ENCODE results near the gene MAP3K14.
"Not testable (repeated sequence)": the region's sequence is repeated elsewhere in the genome, so short reads cannot be mapped to it uniquely, and the experiment has no call there.

MAP3K14 gene

DNA sequence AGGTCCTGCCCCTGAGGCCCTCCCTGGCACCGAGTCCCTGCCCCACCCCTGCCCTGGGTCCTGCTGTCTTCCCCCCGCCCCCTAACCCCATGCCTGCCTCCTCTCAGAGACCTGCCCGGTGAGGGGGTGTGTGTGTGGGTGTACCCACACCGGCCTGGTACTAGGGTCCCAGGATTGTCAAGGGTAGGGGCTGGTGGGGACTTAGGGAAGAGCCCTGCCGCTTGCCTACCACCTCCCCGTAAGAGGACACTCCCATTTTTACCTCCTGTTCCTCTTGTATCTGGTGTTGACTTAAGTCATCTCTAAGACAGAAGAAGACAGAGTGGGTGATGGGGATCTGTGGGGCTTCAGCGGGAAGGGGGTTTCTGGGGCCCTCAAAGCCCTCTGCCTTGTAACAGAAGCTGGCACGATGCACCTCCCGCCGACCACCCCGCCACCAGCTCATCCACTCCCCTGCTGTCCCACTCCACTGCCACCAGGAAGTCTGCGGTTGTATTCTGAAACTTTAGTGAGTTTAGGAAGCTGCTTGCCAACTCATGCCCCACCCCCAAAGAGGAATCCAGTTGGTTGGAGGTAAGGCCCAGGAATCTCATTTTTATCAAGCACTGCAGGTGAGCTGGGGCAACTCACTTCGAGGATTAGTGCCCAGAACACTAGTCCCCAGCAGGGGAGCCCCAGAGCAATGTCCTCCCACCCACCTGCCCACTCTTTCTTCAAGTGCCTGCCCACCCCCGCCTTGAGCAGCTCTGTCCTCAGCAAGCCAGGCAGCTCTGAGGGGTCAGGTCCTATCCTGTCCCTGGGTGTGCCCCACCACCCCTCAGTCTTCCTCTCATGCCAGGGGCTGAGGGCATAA is 60.5 kb downstream of the MAP3K14 start:
- Mint-ChIP-seq H3K36me3 (ENCODE audit: low read depth) (no peaks in the 10 kb centered on the region), H3K27me3 (no peaks in the 10 kb centered on the region), H3K27ac (peak overlapping the region; percentile 71), H3K9me3 (no peaks in the 10 kb centered on the region), H3K4me1 (ENCODE audit: low read depth) (peaks cover 56% of the 10 kb centered on the region), H3K4me3 (peak overlapping the region; percentile 40)

DNA sequence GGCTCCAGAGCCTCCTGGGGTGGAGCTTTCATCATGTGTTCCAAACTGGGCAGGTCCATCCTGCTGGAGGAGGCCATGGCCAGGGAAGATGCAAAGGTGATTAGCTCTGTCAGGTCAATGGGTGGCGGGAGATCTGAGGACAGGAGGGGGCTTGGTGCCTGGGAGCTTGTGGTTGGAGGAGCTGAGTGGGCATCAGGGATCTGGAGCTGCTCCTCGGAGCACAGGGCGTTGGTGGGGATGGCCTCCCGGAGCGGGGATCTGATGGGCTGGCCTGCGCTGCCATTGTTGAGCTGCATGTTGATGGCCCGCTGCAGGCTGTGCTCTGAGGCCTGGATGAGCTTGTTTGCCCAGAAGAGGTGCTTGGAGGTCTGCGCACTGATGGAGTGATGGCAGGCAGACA is 61.5 kb downstream of the MAP3K14 start:
- no peaks in the 10 kb centered on the region for H3K9me3 Mint-ChIP-seq
- no peak overlapping the region for H3K4me3 Mint-ChIP-seq
- H3K27me3 Mint-ChIP-seq: no peaks in the 10 kb centered on the region
- peaks cover 59% of the 10 kb centered on the region for H3K4me1 Mint-ChIP-seq (ENCODE audit: low read depth)
- no peak overlapping the region for H3K27ac Mint-ChIP-seq
- peaks cover 9% of the 10 kb centered on the region for H3K36me3 Mint-ChIP-seq (ENCODE audit: low read depth)

DNA sequence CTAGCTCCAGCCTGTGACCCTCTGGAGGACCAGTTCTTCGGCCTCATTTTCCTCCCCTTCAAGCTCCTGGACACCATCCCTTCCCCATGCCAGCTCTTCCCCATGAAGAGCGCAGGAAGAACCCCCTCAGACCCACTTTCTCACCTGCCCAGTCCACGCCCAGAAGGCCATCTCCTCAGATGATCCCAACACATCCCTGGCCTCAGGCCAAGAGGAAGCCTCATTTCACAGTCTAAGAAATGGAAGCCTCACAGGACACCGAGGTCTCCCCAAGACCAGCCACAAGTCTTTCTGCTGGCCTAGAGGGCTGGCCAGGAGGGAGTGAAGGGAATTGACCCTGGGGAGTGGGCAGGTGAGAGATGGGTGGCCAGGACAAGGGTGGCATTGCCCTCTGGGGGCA is 62.9 kb downstream of the MAP3K14 start:
- Mint-ChIP-seq H3K36me3 (ENCODE audit: low read depth) (peaks cover 17% of the 10 kb centered on the region), H3K4me1 (ENCODE audit: low read depth) (peaks cover 72% of the 10 kb centered on the region), H3K4me3 (no peak overlapping the region), H3K27me3 (no peaks in the 10 kb centered on the region), H3K27ac (peak overlapping the region; percentile 1), H3K9me3 (no peaks in the 10 kb centered on the region)

DNA sequence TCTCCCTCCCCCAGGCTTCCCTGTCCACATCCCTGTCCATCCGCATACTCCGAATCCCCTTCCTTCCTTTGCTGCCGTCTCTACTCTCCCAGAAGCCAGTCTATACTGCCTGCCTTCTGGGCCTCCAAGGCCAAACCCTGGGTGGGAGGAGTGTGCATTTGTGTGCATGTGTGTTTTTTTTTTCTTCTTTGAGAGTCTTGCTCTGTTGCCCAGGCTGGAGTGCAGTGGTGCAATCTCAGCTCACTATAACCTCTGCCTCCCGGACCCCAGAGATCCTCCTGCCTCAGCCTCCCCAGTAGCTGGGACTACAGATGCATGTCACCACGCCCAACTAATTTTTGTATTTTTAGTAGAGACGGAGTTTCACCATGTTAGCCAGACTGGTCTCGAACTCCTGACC is 63.6 kb downstream of the MAP3K14 start:
- H3K4me1 Mint-ChIP-seq (ENCODE audit: low read depth): peaks cover 77% of the 10 kb centered on the region
- H3K9me3 Mint-ChIP-seq, H3K4me3 Mint-ChIP-seq, H3K27me3 Mint-ChIP-seq: not testable (repeated sequence)
- peaks cover 17% of the 10 kb centered on the region for H3K36me3 Mint-ChIP-seq (ENCODE audit: low read depth)
- peak overlapping the region; percentile 73 for H3K27ac Mint-ChIP-seq

DNA sequence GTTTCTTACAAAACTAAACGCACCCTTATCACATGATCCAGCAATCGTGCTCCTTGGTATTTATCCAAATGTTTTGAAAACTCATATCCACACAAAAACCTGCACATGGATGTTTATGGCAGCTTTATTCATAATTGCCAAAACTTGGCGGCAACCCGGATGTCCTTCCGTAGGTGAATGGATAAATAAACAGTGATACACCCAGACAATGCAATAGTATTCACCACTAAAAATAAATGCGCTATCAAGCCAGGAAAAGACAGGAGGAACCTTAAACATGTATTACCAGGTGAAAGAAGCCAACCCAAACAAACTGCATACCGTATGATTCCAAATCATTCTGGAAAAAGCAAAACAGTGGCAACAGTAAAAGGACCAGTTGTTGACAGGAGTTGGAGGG is 64.9 kb downstream of the MAP3K14 start:
- Mint-ChIP-seq H3K4me3 (no peak overlapping the region), H3K4me1 (ENCODE audit: low read depth) (peaks cover 79% of the 10 kb centered on the region), H3K27ac (peak overlapping the region; percentile 73), H3K9me3 (no peaks in the 10 kb centered on the region), H3K36me3 (ENCODE audit: low read depth) (peaks cover 18% of the 10 kb centered on the region), H3K27me3 (no peaks in the 10 kb centered on the region)

DNA sequence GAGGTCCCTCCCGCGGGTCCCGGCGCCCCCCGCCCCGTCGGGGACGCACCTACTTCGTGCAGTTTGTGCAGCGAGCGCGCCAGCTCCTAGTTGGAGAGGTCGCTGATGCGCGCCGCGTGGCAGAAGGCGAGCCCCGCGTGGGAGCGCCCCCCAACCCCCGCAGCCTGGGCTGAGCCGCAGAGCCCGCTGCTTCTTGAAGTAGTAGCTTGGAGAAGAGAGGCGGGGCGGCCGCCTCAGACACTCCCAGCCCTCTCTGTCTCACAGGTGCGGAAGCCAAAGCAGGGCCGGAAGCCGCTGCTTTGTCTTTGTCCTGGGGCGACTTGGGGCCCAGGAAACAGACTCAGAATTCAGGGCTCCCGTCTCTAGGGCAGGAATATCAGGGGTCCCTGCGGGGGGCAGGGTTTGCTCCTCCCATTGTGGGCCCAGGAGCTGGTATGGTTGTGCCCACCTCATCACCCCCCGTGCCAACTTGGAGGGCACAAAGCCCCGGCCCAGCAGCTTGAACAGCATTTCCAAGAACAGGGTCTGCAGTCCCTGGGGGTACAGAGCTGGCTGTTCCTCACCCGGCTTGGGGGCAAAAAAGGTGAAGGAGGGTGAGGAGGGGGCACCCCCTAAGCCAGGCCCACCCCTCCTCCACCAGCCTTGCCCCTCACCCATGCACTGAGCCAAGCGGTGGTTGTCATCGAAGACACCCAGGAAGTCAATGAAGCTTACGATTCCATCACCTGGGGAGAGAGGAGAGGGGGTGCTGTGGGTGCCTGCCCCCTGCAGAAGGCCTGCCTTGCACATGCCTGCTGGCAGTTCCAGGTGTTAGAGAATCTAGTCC is 68.5 kb downstream of the MAP3K14 start:
- H3K36me3 Mint-ChIP-seq (ENCODE audit: low read depth): peaks cover 47% of the 10 kb centered on the region
- H3K4me3 Mint-ChIP-seq: peak overlapping the region; percentile 85
- H3K9me3 Mint-ChIP-seq: no peaks in the 10 kb centered on the region
- H3K27me3 Mint-ChIP-seq: no peaks in the 10 kb centered on the region
- H3K4me1 Mint-ChIP-seq (ENCODE audit: low read depth): peaks cover 61% of the 10 kb centered on the region
- H3K27ac Mint-ChIP-seq: peak overlapping the region; percentile 83

DNA sequence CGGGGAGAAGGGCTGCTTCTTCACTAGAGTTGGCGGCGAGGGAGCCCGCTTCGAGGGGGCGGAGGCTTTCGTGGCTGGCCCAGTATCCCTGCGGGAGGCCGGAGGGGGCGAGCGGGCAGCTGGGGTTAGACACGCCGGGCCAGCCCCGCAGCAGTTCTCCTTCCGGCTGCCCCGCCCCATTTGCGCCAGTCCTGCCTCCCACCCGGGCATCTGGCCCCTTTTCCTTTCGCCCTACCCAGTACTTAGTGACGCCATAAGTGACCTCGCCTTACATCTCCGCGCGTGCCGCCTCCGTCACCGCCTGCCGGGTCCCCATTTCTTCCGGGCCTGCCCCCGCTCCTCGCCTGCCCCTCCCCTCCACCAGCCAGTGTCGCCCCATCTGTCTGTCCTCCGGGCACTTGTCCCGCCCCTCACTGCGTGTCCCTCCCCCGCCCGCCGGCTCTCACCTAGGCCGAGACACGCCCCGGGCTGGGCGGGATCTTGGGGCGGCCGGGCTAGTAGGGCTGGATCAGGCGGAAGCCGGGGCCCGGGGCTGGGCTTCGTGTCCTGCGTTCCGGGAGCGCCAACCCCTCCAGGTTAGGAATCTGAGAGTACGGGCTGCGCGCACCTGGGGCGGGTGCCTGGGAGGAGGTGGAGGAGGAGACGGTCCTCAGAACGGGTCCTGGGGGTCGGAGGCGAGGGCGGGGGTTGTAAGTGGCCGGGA is 69.2 kb downstream of the MAP3K14 start:
- Mint-ChIP-seq H3K27ac (peak overlapping the region; percentile 85), H3K27me3 (no peaks in the 10 kb centered on the region), H3K4me1 (ENCODE audit: low read depth) (peaks cover 53% of the 10 kb centered on the region), H3K36me3 (ENCODE audit: low read depth) (peaks cover 55% of the 10 kb centered on the region), H3K9me3 (no peaks in the 10 kb centered on the region), H3K4me3 (peak overlapping the region; percentile 85)

DNA sequence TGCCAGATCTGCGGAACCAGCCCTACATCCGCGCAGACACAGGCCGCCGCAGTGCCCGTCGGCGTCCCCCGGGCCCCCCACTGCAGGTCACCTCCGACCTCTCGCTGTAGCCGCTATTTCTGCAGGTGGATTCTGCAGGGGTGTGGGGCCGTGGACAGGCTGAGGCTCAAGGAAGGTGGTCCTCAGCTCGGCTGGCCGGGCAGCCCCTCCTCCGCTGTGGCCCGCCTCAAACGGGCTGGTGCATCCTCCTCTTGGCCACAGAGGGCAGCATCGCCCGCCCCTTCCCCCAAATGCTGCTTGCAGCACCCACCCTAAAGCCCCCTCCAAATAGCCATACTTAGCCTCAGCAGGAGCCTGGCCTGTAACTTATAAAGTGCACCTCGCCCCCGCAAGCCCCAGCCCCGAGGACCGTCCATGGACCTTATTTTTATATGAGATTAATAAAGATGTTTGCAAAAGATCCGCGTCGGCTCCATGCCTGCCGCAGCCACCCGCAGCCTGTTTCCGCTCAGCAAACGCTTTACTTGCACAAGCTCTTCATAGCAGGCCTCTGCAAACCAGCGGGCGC is 69.9 kb downstream of the MAP3K14 start:
- no peaks in the 10 kb centered on the region for H3K9me3 Mint-ChIP-seq
- H3K36me3 Mint-ChIP-seq (ENCODE audit: low read depth): peaks cover 61% of the 10 kb centered on the region
- H3K4me1 Mint-ChIP-seq (ENCODE audit: low read depth): peaks cover 47% of the 10 kb centered on the region
- peak overlapping the region; percentile 85 for H3K4me3 Mint-ChIP-seq
- no peaks in the 10 kb centered on the region for H3K27me3 Mint-ChIP-seq
- peak overlapping the region; percentile 74 for H3K27ac Mint-ChIP-seq

DNA sequence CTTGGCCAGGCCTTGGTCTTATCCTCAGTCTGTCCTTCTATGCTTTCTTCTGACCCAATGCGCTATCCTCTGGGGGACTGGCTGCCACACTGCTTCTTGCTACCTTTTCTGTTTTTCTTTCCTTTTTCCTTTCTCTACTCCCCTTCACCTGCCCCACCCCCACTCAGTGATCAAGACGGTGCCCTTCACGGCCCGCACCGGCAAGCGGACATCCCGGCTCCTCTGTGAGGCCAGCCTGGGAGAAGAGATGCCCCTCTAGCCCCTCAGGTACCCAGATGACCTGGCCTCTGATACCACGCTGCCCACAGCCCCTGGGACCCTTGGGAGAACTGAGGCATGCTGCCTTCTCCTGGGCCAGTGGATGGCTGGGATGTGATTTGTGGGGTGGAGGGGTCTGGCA is 70.5 kb downstream of the MAP3K14 start:
- Mint-ChIP-seq H3K9me3 (no peaks in the 10 kb centered on the region), H3K27ac (peak overlapping the region; percentile 74), H3K27me3 (no peaks in the 10 kb centered on the region), H3K4me3 (peak overlapping the region; percentile 85), H3K4me1 (ENCODE audit: low read depth) (peaks cover 43% of the 10 kb centered on the region), H3K36me3 (ENCODE audit: low read depth) (peaks cover 61% of the 10 kb centered on the region)

DNA sequence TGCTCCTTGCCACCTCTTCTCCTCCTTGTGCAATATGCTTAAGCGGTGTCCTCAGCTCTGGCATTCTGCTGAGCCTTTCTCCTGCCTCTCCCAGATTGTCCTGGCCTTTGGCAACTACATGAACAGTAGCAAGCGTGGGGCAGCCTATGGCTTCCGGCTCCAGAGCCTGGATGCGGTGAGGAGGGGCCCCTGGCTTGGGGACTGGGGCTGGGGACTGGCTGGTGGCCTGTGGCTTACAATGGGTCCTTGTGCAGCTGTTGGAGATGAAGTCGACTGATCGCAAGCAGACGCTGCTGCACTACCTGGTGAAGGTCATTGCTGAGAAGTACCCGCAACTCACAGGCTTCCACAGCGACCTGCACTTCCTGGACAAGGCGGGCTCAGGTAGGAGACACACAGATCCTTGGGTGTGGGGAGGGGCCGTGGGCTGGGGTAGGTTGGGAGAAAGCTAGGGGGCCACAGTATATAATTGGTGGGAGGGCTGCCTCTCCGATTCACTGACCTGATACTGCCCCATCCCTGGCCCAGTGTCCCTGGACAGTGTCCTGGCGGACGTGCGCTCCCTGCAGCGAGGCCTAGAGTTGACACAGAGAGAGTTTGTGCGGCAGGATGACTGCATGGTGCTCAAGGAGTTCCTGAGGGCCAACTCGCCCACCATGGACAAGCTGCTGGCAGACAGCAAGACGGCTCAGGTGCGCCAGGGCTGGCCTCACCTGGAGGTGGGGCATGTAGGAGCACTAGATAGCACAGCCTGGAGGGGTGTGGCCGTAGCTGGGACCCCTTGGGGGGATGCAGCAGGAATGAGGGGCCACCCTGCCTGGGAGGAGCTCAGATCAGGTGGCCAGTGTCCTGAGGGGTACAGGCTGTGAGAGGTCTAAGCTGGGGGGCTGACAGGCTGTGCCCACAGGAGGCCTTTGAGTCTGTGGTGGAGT is 71.8 kb downstream of the MAP3K14 start:
- H3K4me1 Mint-ChIP-seq (ENCODE audit: low read depth): peaks cover 36% of the 10 kb centered on the region
- no peaks in the 10 kb centered on the region for H3K9me3 Mint-ChIP-seq
- H3K27me3 Mint-ChIP-seq: no peaks in the 10 kb centered on the region
- no peak overlapping the region for H3K27ac Mint-ChIP-seq
- no peak overlapping the region for H3K4me3 Mint-ChIP-seq
- peaks cover 51% of the 10 kb centered on the region for H3K36me3 Mint-ChIP-seq (ENCODE audit: low read depth)

DNA sequence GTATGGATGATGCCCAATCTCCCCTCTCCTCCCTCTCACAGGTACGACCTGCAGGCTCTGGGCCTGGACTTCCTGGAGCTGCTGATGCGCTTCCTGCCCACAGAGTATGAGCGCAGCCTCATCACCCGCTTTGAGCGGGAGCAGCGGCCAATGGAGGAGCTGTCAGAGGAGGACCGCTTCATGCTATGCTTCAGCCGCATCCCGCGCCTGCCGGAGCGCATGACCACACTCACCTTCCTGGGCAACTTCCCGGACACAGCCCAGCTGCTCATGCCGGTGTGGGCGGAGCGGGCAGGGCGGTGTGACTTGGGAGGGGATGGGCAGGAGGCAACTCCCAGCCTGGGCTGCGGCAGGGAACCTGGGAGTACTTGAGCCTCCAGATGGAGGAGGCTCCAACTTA is 73.1 kb downstream of the MAP3K14 start:
- H3K36me3 Mint-ChIP-seq (ENCODE audit: low read depth): peaks cover 59% of the 10 kb centered on the region

DNA sequence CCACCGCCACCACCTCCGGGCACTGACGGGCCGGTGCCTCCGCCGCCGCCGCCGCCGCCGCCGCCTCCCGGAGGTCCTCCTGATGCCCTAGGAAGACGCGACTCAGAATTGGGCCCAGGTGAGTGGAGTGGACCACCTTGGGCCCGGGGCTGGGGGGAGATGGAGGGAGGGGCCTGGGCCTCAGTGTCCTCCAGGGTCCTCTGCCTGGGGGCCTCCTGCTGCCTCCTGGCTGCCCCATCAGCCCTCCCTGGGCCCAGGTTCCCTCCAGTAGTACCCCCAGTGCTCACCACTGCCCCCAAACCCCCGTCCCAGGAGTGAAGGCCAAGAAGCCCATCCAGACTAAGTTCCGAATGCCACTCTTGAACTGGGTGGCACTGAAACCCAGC is 74.8 kb downstream of the MAP3K14 start:
- Mint-ChIP-seq H3K4me1 (ENCODE audit: low read depth) (peaks cover 36% of the 10 kb centered on the region), H3K27ac (peak overlapping the region; percentile 57), H3K36me3 (ENCODE audit: low read depth) (peaks cover 76% of the 10 kb centered on the region), H3K4me3 (no peak overlapping the region), H3K9me3 (no peaks in the 10 kb centered on the region), H3K27me3 (no peaks in the 10 kb centered on the region)

More for the DNA sequence above, 73.1 kb downstream of the MAP3K14 start:
- no peak overlapping the region for H3K27ac Mint-ChIP-seq
- H3K4me3 Mint-ChIP-seq: no peak overlapping the region
- no peaks in the 10 kb centered on the region for H3K27me3 Mint-ChIP-seq
- peaks cover 37% of the 10 kb centered on the region for H3K4me1 Mint-ChIP-seq (ENCODE audit: low read depth)
- no peaks in the 10 kb centered on the region for H3K9me3 Mint-ChIP-seq

DNA sequence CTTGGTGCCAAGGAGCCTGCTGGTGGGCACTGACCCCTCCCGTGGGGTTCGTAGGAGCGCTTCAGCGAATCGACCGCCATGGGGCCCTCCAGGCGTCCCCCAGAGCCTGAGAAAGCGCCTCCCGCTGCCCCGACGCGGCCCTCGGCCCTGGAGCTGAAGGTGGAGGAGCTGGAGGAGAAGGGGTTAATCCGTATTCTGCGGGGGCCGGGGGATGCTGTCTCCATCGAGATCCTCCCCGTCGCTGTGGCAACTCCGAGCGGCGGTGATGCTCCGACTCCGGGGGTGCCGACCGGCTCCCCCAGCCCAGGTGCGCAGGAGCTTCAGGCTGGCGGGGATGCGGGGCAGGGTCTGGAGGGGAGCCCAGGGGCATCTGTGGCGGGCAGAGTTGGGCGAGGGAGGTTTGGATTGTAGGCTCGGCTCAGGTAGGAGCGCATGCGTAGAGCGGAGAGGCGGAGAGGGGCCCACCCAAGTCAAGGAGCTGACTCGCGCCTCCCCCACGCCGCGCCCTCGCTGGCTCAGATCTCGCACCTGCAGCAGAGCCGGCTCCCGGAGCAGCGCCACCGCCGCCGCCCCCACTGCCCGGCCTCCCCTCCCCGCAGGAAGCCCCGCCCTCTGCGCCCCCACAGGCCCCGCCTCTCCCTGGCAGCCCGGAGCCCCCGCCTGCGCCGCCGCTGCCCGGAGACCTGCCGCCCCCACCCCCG is 75.3 kb downstream of the MAP3K14 start:
- Mint-ChIP-seq H3K36me3 (ENCODE audit: low read depth) (peaks cover 74% of the 10 kb centered on the region), H3K27ac (no peak overlapping the region), H3K27me3 (no peaks in the 10 kb centered on the region), H3K4me3 (no peak overlapping the region), H3K4me1 (ENCODE audit: low read depth) (peaks cover 30% of the 10 kb centered on the region), H3K9me3 (no peaks in the 10 kb centered on the region)

All from stimulated activated naive CD8-positive, alpha-beta T cell treated with anti-CD3 and anti-CD28 coated beads, Interleukin-15, Interleukin-2, amounts not matched to agents 100 ng/mL and 50 ng/mL, for 24 hours (primary cell).